Upper lobe of left lung (tissue), 6 donors: Measurements from ENCODE around the gene PCDHGC3. TPM values are rescaled to one million over a fixed set of nuclear protein-coding genes. Genes with fewer than 3 reads are reported as not detected.

ENCODE experiments used
- ATAC-seq, 2 donors: fragments of 200-7000 bp; cut with Tn5 transposase; one replicate each; pipeline ENCODE4 v1.9.1; 2022; ENCODE audit warnings: mild to moderate bottlenecking in 2 of 2, moderate library complexity in 2 of 2; ENCODE audit not compliant: low FRiP score in 2 of 2
- DNase-seq, 2 donors: peaks; one replicate each; pipeline ENCODE4 v3.0.0-alpha.2; 2019 to 2020
- H3K27ac ChIP-seq, 4 donors: fragments of 200-600 bp; sonication (generic); one replicate each; pipeline ENCODE4 v1.5.1; 2016 to 2019
- H3K27me3 ChIP-seq, 4 donors: fragments of 200-600 bp; sonication (generic); one replicate each; pipeline ENCODE4 v1.5.1; 2017 to 2019
- H3K36me3 ChIP-seq, 4 donors: fragments of 200-600 bp; sonication (generic); one replicate each; pipeline ENCODE4 v1.5.1; 2016 to 2019
- H3K4me1 ChIP-seq, 4 donors: fragments of 200-600 bp; sonication (generic); one replicate each; pipeline ENCODE4 v1.5.1; 2018 to 2019
- H3K4me3 ChIP-seq, 4 donors: fragments of 200-600 bp; sonication (generic); one replicate each; pipeline ENCODE4 v1.5.1; 2017 to 2019; ENCODE audit warnings: mild to moderate bottlenecking in 2 of 4, moderate library complexity in 1 of 4
- H3K9me3 ChIP-seq, 4 donors: fragments of 200-600 bp; sonication (generic); one replicate each; pipeline ENCODE4 v1.5.1; 2018 to 2019
- EP300 ChIP-seq, 4 donors: sonication (generic); formaldehyde crosslinking; IDR thresholded peaks; one replicate each; pipeline ENCODE4 v1.5.1; 2017; ENCODE audit warnings: antibody characterized with exemption in 4 of 4, control low read depth in 2 of 4
- POLR2A ChIP-seq, 4 donors: fragments of 450-650 bp; IDR thresholded peaks; one replicate each; pipeline ENCODE4 v1.5.1; 2016 to 2017; ENCODE audit warnings: antibody characterized with exemption in 4 of 4, mild to moderate bottlenecking in 2 of 4
- POLR2AphosphoS5 ChIP-seq, 2 donors: sonication (generic); formaldehyde crosslinking; IDR thresholded peaks; one replicate each; pipeline ENCODE4 v1.5.1; 2017; ENCODE audit warnings: antibody characterized with exemption in 2 of 2
- WGBS, 2 donors: methylation state at CpG; one replicate each; pipeline ENCODE4 v1.1.5; 2017 to 2018; 5-methylcytosine and 5-hydroxymethylcytosine counted together
- total RNA-seq, 6 donors: library from RNA; depleted of rRNA in 4 of 6; stranded (reverse); fragments of >200 nt in 4 of 6; gene quantifications; one replicate each; pipeline versions ENCODE4 v1.1.0 to v1.2.1, GENCODE V29; 2016 to 2021
- TF ChIP-seq, protein P1 (sequence below), 6 experiments: fragments of 450-650 bp in 4 of 6; fragments of 200-600 bp in 2 of 6; sonication (generic) in 2 of 6; IDR thresholded peaks; one replicate each; pipeline ENCODE4 v1.5.1; 2016 to 2019; ENCODE audit warnings: antibody characterized with exemption in 6 of 6
- donor health status: DM: no; HTN: no; CAD: no; lungs with moderate emphysema.
- donor health status: DM: no; HTN: yes; CAD: no; lungs with severe emphysema.

Gene PCDHGC3
- total RNA-seq, 6 donors from 2014 or later = 26.4 to 116 (median 50.1) TPM

DNA sequence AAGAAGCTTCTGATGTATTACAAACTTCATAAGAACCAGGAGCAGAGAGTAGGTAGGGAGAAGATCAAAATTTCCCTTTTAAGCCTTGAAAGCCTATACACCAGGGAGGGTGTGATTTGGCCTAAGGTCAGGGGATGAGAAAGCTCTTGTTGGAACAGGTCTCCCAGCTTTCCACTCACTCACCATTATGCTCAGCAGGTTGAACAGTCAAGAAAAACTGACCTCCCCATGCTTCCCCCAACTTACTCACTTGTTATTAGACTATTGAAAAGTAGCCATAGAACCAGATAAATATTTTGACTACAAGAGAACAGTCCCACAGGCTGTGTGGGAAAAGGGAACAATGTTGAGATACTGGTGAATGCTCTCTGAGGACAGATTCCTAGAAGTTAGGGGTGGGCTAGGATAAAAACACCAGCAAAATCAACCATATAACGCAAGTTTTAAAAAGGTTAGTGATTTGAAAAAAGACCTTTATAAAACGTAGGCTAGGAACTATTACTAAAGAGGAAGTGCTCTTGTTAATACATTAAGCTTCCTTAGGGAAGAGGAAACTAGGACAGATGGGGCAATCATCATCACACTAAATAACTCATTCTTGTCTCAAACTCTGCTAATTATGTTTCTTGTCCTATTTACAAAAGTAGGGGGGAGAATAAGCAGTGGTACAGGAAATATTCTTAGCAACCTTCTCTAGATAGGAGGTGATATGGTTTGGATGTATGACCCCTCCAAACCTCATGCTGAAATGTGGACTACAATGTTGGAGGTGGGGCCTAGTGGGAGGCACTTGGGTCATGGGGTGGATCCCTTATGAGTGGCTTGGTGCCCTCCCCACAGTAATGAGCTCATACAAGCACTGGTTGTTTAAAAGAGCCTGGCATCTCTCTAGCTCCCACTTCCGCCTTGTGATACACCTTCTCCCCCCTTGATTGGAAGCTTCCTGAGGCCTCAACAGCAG, 44.1 kb downstream of the PCDHGC3 start:
- peak in 1 of 2 donors; percentile 43 for DNase-seq
- H3K27me3 ChIP-seq = no peaks in the 10 kb centered on the region
- no peaks in the 10 kb centered on the region for H3K9me3 ChIP-seq
- TF ChIP-seq EP300 (IDR thresholded peaks at IDR 0.05) (no peak), POLR2A (IDR thresholded peaks at IDR 0.05) (no peak), POLR2AphosphoS5 (IDR thresholded peaks at IDR 0.05) (no peak)
- TF ChIP-seq, protein P1, sequence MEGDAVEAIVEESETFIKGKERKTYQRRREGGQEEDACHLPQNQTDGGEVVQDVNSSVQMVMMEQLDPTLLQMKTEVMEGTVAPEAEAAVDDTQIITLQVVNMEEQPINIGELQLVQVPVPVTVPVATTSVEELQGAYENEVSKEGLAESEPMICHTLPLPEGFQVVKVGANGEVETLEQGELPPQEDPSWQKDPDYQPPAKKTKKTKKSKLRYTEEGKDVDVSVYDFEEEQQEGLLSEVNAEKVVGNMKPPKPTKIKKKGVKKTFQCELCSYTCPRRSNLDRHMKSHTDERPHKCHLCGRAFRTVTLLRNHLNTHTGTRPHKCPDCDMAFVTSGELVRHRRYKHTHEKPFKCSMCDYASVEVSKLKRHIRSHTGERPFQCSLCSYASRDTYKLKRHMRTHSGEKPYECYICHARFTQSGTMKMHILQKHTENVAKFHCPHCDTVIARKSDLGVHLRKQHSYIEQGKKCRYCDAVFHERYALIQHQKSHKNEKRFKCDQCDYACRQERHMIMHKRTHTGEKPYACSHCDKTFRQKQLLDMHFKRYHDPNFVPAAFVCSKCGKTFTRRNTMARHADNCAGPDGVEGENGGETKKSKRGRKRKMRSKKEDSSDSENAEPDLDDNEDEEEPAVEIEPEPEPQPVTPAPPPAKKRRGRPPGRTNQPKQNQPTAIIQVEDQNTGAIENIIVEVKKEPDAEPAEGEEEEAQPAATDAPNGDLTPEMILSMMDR (IDR thresholded peaks at IDR 0.05) = no peak
- H3K36me3 ChIP-seq = peaks cover 2 to 78% (median 34%) of the 10 kb centered on the region in 4 donors
- ATAC-seq = no peak
- H3K4me3 ChIP-seq = no peak overlapping the region
- H3K27ac ChIP-seq = peak overlapping the region; percentile 65 to 81 (median 73)
- peaks cover 54 to 85% (median 74%) of the 10 kb centered on the region in 4 donors for H3K4me1 ChIP-seq
- 57 to 61% methylated on average over 3 of the region's 3 CpGs for WGBS, 2 donors

DNA sequence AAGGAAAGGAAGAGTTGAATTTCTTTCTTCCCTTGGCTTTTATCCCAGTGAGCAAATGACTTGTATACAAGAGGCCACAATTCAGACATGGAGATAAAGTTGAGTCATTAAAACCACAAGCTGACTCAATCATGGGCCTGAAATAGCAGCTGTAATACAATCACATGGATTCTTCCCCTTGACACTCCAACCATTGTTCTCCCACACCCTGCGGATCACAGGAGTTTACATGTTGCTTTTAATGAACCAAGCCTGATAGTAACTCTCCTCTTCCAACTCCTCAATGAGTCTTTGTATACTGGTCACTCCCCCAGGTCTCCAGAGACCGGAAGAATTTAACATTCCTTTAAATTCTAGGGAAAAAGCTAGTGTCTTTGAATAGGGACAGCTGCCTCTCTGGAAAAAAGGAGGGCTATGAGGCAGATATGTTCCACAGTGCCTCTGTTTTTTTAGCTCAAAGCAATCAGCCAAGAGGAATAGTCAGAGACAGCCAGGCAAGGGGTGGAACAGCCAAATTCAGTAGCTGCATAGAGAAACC, 45.5 kb downstream of the PCDHGC3 start:
- 27 to 34% methylated on average over 2 of the region's 2 CpGs for WGBS, 2 donors

DNA sequence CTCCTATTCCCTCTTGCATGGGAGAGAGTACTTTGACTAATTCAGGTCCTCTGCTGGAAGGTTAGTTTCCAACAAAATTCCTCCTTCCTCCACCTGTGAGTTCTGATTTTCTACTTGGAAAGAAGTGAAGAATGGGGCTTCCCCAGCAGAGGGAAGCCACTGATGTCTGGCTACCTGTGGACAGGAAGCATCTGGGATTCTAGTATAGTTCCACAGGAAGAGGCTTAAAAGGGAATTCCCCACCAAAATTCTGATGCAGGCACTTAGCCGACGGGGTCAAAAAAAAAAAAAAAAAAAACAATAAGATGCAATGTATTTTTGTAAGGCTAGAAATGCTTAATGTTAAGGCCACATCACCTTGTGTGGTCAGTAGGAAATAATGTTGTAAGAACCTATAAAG, 46.5 kb downstream of the PCDHGC3 start:
- ATAC-seq (no peak), DNase-seq (no peak)
- TF ChIP-seq EP300 (IDR thresholded peaks at IDR 0.05) = no peak
- TF ChIP-seq, protein P1 (IDR thresholded peaks at IDR 0.05) = no peak
- no peak for TF ChIP-seq POLR2AphosphoS5 (IDR thresholded peaks at IDR 0.05)
- no peak for TF ChIP-seq POLR2A (IDR thresholded peaks at IDR 0.05)
- Histone ChIP-seq H3K4me3 (no peak overlapping the region), H3K9me3 (no peaks in the 10 kb centered on the region), H3K27me3 (no peaks in the 10 kb centered on the region), H3K27ac (peak overlapping the region; percentile 55 to 81 (median 73)), H3K36me3 (peaks cover 6 to 80% (median 33%) of the 10 kb centered on the region in 4 donors), H3K4me1 (peaks cover 48 to 64% (median 60%) of the 10 kb centered on the region in 4 donors)
- WGBS, 2 donors = 33 to 36% methylated on average over 2 of the region's 2 CpGs

More for the DNA sequence above, 45.5 kb downstream of the PCDHGC3 start:
- DNase-seq (peak in 1 of 2 donors; percentile 33), ATAC-seq (peak; percentile 60 to 83)
- H3K9me3 ChIP-seq = no peaks in the 10 kb centered on the region
- H3K27ac ChIP-seq = peak overlapping the region; percentile 65 to 81 (median 73)
- H3K27me3 ChIP-seq = no peaks in the 10 kb centered on the region
- TF ChIP-seq, protein P1 (IDR thresholded peaks at IDR 0.05) = no peak
- peak; percentile 76 to 88 for TF ChIP-seq POLR2AphosphoS5 (IDR thresholded peaks at IDR 0.05)
- peak in 1 of 4 donors; percentile 46 for TF ChIP-seq EP300 (IDR thresholded peaks at IDR 0.05)
- TF ChIP-seq POLR2A (IDR thresholded peaks at IDR 0.05) = no peak
- peaks cover 6 to 80% (median 32%) of the 10 kb centered on the region in 4 donors for H3K36me3 ChIP-seq
- H3K4me3 ChIP-seq = no peak overlapping the region
- H3K4me1 ChIP-seq = peaks cover 48 to 73% (median 66%) of the 10 kb centered on the region in 4 donors

DNA sequence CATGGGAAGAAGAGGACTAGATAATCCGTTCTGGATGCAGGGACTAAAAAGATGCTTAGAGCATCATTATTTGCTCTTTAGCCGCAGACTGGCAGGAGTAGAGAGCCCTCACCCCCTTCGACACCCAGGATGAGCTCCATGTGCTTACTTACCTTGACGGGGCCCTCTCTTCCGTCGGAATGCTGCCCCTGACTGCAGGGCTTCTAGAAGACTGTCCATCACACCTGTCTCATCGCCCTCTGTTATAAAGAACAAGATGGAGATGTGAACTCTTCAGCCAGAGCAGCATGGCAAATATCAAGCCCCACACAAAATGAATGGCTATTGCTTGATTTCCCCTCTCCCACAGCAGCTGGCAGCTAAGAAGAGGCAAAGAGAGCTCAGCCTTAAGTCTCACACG, 48.2 kb downstream of the PCDHGC3 start:
- Histone ChIP-seq H3K4me3 (no peak overlapping the region), H3K4me1 (peaks cover 48 to 56% (median 53%) of the 10 kb centered on the region in 4 donors), H3K27me3 (no peaks in the 10 kb centered on the region), H3K9me3 (no peaks in the 10 kb centered on the region), H3K27ac (peak overlapping the region in 3 of 4 donors; percentile 8 to 48 (median 37)), H3K36me3 (peaks cover 9 to 80% (median 38%) of the 10 kb centered on the region in 4 donors)
- DNase-seq (no peak), ATAC-seq (no peak)
- no peak for TF ChIP-seq EP300 (IDR thresholded peaks at IDR 0.05)
- TF ChIP-seq POLR2AphosphoS5 (IDR thresholded peaks at IDR 0.05) = no peak
- TF ChIP-seq, protein P1 (IDR thresholded peaks at IDR 0.05) = no peak
- TF ChIP-seq POLR2A (IDR thresholded peaks at IDR 0.05) = no peak
- WGBS, 2 donors = 85 to 91% methylated on average over 8 of the region's 8 CpGs
